Hematopoietic multipotent progenitor cell treated with erythropoietin and hydrocortisone succinate and interleukin-3 and kit ligand, for 6 days (in vitro differentiated cells): ENCODE data around the gene CASP5.
A peak's percentile ranks its signal among the peaks of the same experiment; 100 is the strongest.
"Not testable (repeated sequence)": the region's sequence is repeated elsewhere in the genome, so short reads cannot be mapped to it uniquely, and the experiment has no call there.

Experiments used
- DNase-seq: peaks from one replicate; pipeline ENCODE4 v3.0.0-alpha.2; 2015

CASP5 gene

DNA sequence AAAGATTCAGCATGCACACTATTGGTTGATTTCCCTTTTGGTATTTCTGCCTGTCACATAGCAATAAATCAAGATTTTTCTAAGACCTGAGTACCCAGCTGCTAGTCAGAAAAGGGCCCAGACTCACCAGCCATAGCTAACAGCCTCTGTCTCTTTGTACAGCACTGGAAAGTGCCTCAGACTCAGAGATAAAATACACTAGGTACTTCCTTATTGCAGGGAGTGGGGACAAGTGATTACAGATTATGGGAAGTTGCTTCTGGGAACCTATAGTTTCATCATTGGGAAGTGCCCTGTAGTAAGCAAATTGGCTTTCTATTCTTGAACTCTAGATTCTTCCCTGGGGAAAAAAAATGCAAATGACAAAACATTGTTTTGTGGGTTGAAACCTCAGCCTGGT is at the start of gene CASP5:
CASP5 (minus strand) TSS at position 166 of the 400 bp plus-strand sequence; CDS start at position 134, 32 bp downstream.
- DNase-seq: peak; percentile 9

DNA sequence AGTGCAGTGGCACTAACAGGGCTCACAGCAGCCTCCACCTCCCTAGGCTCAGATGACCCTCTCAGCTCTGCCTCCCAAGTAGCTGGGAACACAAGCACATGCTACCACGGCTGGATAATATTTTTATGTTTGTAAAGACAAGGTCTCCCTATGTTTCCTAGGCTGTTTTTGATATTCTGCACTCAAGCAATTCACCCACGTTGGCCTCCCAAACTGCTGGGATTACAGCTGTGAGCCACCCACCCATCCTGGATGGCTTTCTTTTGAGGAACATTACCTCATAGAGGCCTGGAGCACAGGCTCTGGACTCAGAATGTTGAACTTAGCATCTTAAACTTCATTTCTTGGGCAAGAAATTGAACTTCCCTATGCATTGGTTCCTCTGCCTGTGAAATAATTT is 49.1 kb upstream of the CASP5 start:
- DNase-seq: not testable (repeated sequence)

DNA sequence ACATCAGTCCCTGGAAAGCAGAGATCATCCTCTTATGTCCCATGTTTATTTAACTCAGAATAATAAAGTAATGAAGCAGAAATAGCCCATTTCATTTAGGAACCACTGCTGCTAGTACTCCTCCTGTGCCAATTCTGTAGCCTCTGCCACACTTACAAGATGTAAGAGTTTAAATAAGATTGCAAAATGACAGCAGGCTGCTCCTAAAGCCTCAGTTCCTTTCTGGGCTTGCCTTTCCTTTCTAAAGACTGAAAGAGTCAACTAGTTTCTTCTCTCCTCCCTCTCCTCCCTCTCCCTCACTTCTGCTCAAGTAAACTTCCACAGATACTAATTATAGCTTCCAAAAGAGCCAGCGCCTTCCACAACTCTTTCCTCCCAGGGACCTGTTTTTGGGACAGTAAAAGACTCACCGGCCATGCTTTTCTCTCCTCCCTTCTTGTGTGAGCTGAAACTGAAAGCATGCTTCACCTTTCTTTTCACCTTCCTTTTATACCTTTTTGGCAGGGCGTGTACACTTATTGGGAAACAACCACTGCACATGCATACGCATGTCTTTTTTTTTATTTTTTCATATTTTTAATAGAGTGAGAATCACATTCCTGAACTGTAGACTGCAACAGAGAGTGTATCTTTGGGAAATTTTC is 48.2 kb upstream of the CASP5 start:
- no peak for DNase-seq

DNA sequence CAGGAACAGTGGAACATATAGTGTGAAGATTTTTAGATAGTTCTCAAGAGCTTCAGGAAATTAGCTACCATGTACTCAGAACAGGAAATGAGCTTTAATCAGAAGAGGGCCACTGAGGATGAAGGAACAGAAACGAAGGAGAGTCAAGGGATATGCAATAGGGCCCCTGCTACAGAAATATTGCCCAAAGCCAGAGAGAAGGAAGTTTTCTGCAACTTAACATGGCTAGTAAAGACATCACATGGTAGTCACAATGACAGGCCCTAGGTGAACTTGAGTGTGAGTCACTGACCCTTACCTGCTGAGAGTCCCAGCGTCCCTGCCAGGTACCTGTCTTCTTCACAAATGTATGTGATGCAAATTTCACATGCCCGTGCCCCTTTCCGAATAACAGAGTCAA is 47.3 kb upstream of the CASP5 start:
- no peak for DNase-seq

DNA sequence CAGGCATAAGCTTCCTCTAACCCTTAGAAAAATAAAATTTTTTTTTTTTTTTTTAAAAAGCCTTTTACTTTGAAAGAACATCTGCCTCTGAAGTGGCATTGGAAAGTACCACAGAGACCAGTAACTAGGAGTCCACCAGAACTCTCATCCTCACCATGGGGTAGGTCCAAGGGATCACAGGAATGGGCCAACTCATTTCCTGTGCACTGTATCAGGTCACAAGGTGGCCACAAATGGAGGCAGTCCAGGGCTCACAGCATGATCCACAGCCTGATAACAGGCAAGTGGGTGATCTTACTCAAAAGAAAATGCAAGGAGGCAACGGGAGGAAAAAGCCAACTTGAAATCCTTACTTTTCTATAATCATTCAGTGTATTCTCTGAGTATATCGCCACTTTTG is 46.8 kb upstream of the CASP5 start:
- DNase-seq: not testable (repeated sequence)

DNA sequence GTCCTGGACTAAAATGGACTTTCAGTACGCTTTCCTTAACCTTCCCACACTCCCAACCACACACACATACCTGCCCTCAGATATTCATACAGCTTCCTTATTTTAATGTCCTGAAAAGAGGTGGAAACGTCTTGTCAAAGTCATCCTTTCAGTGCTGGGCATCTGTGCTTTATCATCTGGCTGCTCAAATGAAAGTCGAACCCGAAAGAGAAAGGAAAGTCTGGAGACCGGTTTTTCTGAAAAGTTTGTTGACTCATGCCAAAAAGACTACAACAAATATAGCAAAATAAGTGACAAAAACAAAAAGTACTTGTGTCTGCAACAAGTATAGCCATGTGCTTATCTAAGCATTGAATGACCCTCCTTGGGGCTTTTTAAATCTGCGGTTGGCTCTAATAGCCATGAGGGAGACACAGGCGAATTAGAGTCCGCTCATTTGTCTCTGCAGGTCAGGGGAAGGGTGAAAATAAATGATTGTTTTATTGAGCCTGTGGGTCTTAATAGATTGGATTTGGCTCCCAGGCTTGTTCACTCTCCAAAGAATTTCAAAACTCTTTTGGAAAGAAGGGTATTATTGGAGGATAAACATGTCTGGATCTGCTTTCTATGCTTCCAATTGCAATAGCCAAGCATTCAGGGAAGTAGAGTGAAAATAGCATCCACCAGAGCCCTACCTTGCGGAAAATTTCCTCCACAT is 40.4 kb upstream of the CASP5 start:
- not testable (repeated sequence) for DNase-seq

DNA sequence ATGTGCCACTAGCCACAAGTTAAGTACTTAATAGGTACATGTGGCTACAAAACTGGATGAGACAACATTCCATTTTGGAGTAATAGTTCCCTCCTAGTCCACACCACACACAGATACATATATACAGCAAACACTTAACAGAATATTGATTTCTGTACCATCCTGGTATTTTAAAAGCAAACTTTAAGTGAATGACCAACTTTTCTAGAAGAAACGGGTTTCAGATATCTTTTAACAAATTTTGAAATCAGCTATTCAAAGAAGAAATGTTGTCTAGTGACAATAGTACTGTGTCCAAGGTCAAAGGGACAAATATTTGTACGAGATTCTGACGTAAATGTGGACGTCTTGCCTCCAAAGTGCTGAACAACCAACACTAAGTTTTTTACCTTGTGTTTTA is 34.5 kb upstream of the CASP5 start:
- no peak for DNase-seq

DNA sequence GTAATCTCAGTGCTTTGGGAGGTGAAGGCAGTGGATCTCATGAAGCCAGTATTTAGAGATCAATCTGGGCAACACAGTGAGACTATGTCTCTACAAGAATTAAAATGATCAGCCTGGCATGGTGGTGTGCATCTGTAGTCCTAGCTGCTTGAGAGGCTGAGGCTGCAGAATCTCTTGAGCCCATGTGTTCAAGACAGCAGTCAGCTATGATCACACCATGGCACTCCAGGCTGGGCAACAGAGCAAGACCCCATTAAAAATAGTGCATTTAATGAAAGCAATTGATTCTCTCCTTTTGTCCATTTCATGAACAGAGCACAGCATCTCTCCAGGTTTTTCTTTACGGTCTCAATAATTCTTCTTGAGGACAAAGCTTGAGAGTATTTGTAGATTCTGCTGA is 33.5 kb upstream of the CASP5 start:
- no peak for DNase-seq

DNA sequence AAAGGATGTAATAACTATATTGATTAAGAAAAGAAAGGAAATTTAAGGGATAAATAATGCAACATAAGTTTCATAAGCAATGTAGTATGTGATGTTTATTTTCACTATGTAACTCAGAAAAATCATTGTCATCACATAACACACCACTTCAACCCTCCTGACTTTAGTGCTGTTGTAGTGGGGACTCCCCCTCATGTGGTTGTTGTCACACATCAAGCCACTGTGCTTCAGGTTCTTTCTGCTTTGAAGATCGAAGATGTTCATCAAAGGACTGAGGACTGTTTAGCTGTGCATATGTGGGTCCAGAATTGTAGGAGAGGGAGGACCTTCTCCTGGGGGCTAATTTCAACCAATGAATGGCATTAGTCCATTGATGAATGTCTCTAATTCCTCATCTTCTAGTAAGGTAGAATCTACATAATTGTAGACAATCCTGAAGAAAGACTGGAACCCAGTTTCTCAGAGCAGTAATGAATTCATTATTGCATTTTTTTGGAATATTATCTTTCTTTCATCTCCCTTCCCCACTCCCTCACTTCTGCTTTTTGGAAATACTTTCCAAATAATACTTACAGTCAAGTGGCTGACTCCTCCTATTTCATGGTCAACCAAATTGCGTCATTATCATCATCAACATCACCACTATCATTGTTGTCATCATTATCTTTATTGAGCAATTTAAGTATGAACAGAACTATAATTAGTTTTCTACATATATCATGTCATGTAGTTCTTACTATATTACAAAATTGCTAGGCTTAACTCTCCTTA is 31.9 kb upstream of the CASP5 start:
- DNase-seq: peak; percentile 60

DNA sequence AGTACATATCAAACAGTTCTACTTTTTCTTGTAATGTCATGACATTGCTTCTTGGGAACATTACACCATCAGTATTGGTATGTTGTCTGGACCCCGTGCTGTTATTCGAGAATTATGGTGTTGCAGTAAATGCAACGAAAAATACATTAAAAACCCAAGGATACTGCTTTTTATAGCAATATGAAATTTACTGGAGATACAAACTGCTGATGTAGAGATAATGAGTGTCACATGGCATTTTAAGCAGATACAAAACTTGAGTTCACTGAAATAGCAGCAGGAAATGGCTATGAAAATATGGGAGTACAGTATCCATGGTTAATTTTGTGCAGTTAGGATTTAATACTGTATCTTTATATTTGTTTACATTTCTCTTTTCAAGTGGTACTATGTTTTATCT is 29.5 kb upstream of the CASP5 start:
- no peak for DNase-seq

DNA sequence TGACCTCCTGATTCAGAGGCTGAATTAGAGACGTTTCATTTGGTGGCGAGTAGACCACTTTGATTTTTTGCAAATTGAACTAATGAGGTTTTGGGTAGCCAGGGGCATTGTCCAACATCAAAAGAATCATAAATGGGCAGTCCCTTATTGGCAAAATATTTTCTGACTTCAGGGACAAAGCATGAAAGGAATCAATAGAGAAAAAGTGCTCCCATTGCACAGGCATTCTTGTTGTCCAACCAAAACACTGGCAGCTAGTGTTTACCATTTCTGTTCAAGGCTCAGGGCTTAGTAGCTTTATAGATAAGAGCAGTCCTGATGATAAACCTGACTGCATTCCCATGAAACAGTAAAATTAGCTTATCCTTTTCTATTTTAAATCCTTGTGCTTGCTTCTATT is 28.6 kb upstream of the CASP5 start:
- no peak for DNase-seq

DNA sequence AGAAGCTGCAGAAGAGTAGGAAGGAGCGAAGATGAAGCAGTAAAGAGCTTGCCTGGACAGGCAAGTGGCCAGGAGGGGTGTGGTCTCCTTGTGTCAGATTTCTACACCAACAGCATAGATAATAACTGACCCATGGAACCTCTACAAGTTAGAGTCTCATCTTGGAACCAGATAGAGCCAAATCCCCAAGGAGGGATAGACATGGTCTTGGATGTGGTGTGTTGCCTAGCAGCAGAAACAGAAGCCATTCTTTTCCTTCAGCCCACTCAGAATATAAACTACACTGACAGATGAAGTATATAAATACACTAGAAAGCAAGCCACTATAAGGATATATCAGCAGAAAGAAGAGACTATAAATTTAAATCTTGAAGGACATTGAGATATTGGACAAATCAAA is 26.5 kb upstream of the CASP5 start:
- DNase-seq: no peak

DNA sequence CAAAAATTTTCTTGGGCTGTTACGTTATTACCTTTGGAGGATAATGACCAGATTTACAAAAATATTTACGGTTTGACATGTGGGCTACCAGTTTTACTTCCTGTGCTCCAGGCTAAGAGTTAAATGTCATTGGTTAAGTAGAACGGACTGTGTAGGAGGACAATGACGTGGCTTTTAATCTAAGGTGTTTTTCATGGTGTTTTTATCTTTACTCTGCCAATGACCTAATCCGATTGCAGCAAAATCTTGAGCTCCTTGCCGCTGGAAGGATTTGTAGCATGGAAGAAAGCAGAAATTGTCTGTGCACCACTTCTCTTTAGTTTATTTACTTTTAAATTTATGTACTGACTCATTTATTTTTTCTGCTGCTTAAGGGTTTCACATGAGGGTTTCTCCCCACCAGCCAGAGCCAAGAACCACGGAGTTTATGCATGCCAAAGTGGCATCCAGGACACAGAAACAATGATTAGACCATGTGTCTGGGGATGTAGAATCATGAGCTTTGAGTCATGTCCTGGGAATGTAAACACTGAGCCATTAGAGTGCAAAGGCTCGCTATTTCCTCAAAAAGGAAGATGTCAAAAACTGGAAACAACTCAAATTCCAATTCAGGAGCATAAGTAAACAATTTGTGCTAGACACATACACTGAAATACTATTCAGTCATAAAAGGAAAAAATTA is 24.1 kb upstream of the CASP5 start:
- DNase-seq: no peak

DNA sequence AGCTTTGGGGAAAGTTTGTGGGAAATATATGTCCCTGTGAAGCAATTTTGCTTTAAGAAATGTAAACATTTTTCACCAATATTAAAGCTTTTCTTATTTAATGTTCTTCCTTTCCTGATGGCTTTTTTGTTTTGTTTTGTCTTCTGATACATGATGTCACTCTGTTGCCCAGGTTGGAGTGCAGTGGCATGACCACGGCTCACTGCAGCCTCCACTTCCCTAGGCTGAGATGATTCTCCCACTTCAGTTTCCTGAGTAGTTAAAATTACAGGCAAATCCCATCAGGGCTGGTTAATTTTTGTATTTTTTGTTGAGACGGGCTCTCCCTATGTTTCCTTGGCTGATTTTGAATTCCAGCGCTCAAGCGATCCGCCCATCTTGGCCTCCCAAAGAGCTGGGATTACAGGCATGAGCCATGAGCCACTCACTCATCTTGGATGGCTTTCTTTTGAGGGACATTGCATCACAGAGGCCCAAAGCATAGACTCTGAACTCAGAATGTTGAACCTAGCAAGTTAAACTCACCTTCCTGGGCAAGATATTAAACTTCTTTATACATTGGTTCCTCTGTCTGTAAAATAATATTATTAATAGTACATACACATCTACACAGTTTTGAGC is 22.8 kb upstream of the CASP5 start:
- no peak for DNase-seq

DNA sequence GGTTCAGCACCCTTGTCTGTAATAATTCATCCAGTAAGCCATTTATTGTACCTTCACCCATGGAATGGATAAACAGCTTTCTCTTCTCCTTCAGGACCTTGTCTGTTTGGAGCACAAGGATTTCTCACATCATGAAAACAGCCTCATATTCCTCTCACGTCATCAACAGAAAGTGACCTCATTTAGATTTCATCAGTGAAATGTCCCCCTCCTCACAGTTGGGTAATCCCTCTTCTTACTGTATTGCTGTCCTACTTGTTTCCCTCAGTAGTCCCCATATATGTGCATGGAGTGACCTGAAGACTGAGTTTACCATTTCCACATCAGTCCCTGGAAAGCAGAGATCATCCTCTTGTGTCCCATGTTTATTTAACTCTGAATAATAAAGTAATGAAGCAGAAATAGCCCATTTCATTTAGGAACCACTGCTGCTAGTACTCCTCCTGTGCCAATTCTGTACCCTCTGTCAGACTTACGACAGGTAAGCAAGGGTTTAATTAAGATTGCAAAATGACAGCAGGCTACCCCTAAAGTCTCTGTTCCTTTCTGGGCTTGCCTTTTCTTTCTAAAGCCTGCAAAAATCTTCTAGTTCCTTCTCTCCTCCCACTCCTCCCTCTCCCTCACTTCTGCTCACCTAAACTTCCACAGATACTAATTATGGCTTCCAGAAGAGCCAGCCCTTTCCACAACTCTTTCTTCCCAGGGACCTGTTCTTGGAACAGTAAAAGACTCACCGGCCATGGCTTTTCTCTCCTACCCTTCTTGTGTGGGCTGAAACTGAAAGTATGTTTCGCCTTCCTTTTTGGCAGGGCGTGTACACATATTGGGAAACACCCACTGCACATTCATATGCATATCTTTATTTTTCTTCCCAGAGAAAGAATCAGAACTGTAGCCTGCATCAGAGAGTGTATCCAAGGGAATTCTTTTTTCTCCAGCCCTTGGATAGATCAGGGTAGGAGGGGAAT is 21.9 kb upstream of the CASP5 start, which contains the start of gene CARD16:
CARD16 (minus strand) TSS at position 779 of the 968 bp plus-strand sequence; CDS start at position 741, 38 bp downstream.
- peak; percentile 77 for DNase-seq

DNA sequence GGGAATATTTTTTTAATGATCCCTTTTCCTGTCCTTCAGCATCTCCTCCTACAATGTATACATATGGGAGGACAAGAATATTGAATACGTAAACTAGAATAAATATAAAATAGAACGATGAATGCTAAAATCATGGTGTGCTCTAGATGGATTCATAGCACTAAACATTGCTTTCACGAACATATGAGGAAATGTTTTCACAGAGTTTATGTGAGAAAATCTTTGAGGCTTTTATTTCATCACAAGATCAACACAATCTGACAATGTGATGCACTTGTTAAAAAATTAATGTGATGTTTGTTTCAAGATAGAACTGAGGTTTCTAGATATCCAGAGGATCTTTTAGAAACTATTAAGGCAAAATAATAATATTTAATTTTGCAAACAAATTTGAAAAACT is 19.2 kb upstream of the CASP5 start:
- DNase-seq: no peak

DNA sequence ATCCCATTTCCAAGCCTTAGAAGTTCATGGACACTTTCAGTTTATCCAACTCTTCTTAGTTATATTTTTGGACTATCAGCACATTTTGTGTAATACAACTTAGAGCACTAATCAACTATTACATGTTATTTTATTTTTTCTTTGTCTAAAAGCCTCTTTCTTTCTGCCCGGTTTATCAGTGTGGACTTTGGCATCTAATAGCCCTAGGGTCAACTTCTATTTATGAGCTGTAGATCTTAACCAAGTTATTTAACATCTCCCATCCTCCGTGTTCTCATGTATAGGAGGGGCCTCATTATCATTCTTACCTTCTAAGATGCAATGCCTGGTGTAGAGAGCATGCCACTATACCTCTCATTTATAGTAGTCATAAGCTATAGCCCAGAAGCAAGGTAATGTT is 17.7 kb upstream of the CASP5 start:
- DNase-seq: no peak

DNA sequence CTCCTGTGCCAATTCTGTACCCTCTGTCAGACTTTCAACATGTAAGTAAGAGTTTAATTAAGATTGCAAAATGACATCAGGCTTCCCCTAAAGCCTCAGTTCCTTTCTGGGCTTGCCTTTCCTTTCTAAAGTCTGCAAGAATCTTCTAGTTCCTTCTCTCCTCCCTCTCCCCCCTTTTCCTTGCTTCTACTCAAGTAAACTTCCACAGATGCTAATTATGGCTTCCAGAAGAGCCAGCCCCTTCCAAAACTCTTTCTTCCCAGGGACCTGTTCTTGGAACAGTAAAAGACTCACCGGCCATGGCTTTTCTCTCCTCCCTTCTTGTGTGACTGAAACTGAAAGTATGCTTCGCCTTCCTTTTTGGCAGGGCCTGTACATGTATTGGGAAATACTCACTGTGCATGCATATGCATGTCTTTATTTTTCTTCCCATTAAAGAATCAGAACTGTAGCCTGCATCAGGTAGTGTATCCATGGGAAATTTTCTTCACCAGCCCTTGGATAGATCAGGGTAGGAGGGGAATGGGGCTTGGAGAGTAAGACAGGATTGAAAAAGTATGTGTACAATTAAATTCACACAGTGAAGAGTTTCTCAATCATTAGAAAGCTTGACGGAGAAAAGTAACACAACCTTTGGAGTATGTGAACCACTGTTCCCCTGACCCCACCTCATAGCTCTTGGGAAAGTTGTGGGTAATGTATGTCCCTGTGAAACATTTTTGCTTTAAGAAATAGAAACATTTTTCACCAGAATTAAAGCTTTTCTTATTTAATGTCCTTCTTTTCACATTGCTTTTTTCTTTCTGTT is 12.0 kb upstream of the CASP5 start, which contains the start of gene CASP1:
CASP1 (minus strand) TSS at position 332 of the 808 bp plus-strand sequence; CDS start at position 301, 31 bp downstream.
- DNase-seq: peak; percentile 52

DNA sequence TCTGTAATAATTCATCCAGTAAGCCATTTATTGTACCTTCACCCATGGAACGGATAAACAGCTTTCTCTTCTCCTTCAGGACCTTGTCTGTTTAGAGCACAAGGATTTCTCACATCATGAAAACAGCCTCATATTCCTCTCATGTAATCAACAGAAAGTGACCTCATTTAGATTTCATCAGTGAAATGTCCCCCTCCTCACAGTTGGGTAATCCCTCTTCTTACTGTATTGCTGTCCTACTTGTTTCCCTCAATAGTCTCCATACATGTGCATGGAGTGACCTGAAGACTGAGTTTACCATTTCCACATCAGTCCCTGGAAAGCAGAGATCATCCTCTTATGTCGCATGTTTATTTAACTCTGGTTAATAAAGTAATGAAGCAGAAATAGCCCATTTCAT is 11.4 kb upstream of the CASP5 start:
- not testable (repeated sequence) for DNase-seq

DNA sequence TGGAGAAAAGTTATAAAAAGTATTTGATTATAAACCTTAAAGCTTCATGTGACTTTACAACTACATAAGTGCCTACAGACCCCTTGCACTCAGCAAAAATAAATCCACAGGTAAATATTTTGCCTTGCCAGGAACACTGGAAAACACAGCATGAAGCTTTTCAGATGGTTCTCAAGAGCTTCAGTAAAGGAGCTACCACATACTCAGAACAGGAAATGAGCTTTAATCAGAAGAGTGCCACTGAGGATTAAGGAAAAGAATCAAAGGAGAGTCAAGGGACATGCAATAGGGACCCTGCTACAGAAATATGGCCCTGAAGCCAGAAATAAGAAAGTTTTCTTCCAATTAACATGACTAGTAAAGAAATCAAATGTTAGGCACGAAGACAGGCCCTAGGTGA is 10.8 kb upstream of the CASP5 start:
- no peak for DNase-seq

DNA sequence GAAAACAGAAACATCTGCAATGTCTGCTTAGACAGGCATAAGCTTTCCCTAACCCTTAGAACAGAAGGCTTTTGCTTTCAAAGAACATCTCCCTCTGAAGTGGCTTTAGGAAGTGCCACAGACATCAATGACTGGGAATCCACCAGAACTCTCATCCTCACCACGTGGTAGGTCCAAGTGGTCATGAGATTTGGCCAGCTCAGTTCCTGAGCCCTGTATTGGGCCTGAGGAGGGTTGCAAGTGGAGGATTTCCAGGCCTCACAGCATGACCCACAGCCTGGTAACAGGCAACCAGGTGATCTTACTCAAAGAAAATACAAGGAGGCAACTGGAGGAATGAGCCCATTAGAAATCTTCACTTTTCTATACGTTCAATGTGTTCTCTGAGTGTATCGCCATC is 10.4 kb upstream of the CASP5 start:
- DNase-seq: no peak
